Activated T-helper 2 cell treated with anti-CD3 and anti-CD28 coated beads, Interferon-gamma antibody, Interleukin-2, Interleukin-4, amounts not matched to agents 10 μg/mL and 5 μg/mL and 100 μg/mL, durations not matched to agents 14 hours and 24 hours and 36 hours (primary cell): ENCODE measurements around the gene TMEM243. TPM values are rescaled to one million over a fixed set of nuclear protein-coding genes. Genes with fewer than 3 reads are reported as not detected.
A peak's percentile ranks its signal among the peaks of the same experiment; 100 is the strongest.

Experiments used
- DNase-seq: peaks from one replicate; pipeline ENCODE4 v3.0.0; 2021; ENCODE audit warnings: low spot score
- H3K27ac Mint-ChIP-seq: one replicate; pipeline ENCODE4 v1.8.0; 2021; ENCODE audit warnings: mixed read lengths
- H3K27me3 Mint-ChIP-seq: one replicate; pipeline ENCODE4 v1.8.0; 2021; ENCODE audit warnings: low read depth, mixed read lengths
- H3K36me3 Mint-ChIP-seq: one replicate; pipeline ENCODE4 v1.8.0; 2021; ENCODE audit warnings: low read depth, mixed read lengths
- H3K4me1 Mint-ChIP-seq: one replicate; pipeline ENCODE4 v1.8.0; 2021; ENCODE audit warnings: low read depth, mixed read lengths
- H3K4me3 Mint-ChIP-seq: one replicate; pipeline ENCODE4 v1.8.0; 2021; ENCODE audit warnings: low read depth, mild to moderate bottlenecking, moderate library complexity, mixed read lengths
- H3K9me3 Mint-ChIP-seq: one replicate; pipeline ENCODE4 v1.8.0; 2021; ENCODE audit warnings: mixed read lengths
- intact Hi-C: fragments of 100-400 bp; cut with micrococcal nuclease; formaldehyde crosslinking; loops from one replicate; pipeline ENCODE4 v1.15.1; 2023
- total RNA-seq: library from RNA; stranded (reverse); gene quantifications from 2 replicates; pipeline ENCODE4 v1.2.3, GENCODE V29; 2022

TMEM243 gene
- total RNA-seq, 1 donor from 2014 or later: 41.8 TPM

DNA sequence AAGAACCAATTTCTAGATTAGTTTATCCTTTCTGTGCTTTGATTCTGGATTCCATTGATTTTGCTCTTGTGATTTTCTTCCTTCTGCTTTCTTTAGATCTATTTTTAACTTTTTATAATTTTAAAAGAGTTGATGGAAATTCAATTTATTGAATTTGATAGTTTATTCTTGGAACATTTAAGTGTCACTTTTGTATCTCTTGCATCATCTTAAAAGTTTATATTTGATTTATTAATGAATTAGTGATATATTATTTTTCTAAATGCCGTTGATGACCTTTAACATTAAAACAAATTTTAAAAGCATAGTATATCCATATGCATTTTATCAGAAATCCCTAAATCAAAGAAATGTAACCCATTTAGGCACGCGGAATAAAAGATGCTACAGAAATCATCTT lies 40.4 kb downstream of the TMEM243 start:
- peaks cover 16% of the 10 kb centered on the region for H3K4me1 Mint-ChIP-seq
- no peak for DNase-seq
- no peaks in the 10 kb centered on the region for H3K27me3 Mint-ChIP-seq
- no peak overlapping the region for H3K27ac Mint-ChIP-seq
- no peak overlapping the region for H3K4me3 Mint-ChIP-seq
- intact Hi-C loops: no loop called here
- H3K9me3 Mint-ChIP-seq: no peaks in the 10 kb centered on the region
- peaks cover 74% of the 10 kb centered on the region for H3K36me3 Mint-ChIP-seq

DNA sequence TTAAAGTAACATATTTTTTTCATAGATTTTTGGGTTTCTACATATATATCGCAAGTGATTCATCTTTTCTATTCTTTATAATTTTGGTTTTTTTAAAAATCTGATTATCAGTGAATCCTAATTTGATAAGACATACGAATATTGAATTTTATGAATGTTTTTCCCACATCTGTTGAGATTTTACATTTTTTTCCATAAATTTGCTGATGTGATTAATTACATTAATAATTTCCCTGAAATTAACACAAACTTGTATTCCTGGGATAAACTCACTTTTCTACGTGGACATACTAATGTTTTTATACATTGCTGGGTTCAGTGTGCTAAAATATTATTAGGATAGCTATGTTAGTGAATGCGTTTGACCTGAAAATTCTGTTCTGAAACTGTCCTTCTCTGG lies 41.2 kb downstream of the TMEM243 start:
- H3K9me3 Mint-ChIP-seq: no peaks in the 10 kb centered on the region
- intact Hi-C loops: no loop called here
- H3K4me1 Mint-ChIP-seq: peaks cover 13% of the 10 kb centered on the region
- no peak for DNase-seq
- H3K4me3 Mint-ChIP-seq: no peak overlapping the region
- H3K27me3 Mint-ChIP-seq: no peaks in the 10 kb centered on the region
- peaks cover 74% of the 10 kb centered on the region for H3K36me3 Mint-ChIP-seq
- H3K27ac Mint-ChIP-seq: no peak overlapping the region

DNA sequence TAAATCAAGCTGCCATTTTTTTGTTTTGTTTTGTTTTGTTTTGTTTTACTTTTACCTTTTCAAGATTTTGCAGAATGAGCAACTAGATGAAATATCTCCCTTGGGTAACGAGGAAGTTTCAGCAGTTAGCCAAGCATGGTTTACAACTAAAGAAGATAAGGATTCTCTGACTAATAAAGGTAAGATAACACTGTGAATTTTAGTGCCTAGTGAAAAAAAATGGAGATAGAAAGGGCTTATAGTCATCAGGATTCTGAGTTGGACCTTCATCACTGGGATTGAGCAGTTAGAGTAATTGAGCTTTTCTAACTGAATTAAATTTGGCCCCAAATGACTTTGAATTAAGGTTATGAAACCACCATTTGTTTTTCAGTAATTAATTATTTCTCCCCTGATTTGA lies 46.1 kb downstream of the TMEM243 start:
- Mint-ChIP-seq H3K4me3 (no peak overlapping the region), H3K36me3 (peaks cover 74% of the 10 kb centered on the region), H3K4me1 (peaks cover 14% of the 10 kb centered on the region), H3K27me3 (no peaks in the 10 kb centered on the region), H3K27ac (no peak overlapping the region), H3K9me3 (no peaks in the 10 kb centered on the region)
- intact Hi-C loops: no loop called here
- DNase-seq: no peak

DNA sequence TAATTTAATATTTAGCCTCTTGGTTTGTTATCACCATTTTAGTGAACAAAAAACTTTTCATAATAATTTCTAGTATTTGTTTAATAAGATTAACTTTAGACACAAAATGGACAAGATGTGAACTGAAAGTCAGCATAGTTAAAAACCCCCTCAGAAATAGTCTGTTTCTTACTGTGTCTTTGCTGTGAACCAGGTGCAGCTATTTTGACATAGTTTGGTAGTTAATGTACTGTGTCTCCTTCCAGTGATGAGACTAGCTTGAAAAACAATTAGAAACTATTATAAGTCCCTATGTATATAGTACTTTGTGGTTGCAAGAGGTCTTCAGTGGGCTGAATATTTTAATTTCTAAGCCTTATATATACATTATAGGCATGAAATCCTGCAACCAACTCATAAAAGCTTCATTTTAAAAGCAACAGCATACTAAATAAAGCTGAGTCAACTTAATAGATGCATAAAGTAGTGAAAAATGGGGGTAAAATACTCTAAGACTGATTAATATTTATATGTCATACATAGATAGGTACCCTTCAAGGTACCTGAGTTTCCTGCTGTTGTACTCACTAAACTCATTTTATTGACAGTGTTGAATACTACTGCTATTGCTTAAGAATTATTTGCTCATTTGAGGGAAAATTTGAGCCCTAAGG lies 48.1 kb downstream of the TMEM243 start:
- peaks cover 10% of the 10 kb centered on the region for H3K4me1 Mint-ChIP-seq
- intact Hi-C loops: no loop called here
- no peak for DNase-seq
- no peak overlapping the region for H3K4me3 Mint-ChIP-seq
- H3K36me3 Mint-ChIP-seq: peaks cover 76% of the 10 kb centered on the region
- H3K27ac Mint-ChIP-seq: no peak overlapping the region
- no peaks in the 10 kb centered on the region for H3K9me3 Mint-ChIP-seq
- no peaks in the 10 kb centered on the region for H3K27me3 Mint-ChIP-seq

DNA sequence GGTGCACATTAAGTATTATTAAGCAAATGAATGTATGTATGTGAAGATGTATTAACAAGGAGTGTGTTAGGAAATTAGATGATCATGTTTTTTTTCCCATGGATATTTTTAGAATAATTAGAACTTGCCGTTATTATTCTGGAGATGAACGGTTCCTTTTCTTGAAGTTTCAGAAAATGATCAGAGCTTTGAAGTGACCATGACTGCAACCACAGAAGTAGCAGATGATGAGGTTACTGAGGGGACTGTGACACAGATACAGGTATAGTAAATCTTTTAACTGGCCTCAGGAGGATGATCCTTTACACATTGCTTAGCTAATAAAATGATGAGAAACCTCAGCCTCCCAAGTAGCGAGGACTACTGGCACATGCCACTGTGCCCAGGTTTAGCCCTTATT lies 48.7 kb downstream of the TMEM243 start:
- Mint-ChIP-seq H3K9me3 (no peaks in the 10 kb centered on the region), H3K4me1 (peaks cover 7% of the 10 kb centered on the region), H3K4me3 (no peak overlapping the region), H3K27me3 (no peaks in the 10 kb centered on the region), H3K36me3 (peaks cover 76% of the 10 kb centered on the region), H3K27ac (no peak overlapping the region)
- intact Hi-C loops: no loop called here
- DNase-seq: no peak

DNA sequence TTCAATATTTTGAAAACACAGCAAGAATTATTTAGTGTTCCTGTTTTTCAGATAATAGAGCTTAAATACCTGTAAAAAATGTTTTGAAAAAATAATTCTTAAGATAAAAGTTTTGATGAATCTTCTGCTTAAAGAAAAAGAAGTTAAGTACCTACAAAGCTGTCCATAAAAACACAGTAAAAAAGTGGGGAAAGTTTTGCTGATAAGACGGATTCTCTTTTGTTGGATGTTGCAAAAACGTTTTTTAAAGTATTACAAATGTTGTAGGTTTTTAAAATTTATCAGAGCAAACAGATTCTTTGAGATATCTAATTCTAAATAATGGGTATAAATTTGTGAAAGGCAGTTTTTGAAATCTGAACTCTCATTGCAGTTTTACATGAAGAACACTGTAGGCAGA lies 55.1 kb downstream of the TMEM243 start:
- peaks cover 71% of the 10 kb centered on the region for H3K36me3 Mint-ChIP-seq
- DNase-seq: no peak
- H3K27ac Mint-ChIP-seq: no peak overlapping the region
- H3K9me3 Mint-ChIP-seq: no peaks in the 10 kb centered on the region
- intact Hi-C loops: no loop called here
- no peak overlapping the region for H3K4me3 Mint-ChIP-seq
- H3K4me1 Mint-ChIP-seq: peaks cover 12% of the 10 kb centered on the region
- H3K27me3 Mint-ChIP-seq: no peaks in the 10 kb centered on the region

DNA sequence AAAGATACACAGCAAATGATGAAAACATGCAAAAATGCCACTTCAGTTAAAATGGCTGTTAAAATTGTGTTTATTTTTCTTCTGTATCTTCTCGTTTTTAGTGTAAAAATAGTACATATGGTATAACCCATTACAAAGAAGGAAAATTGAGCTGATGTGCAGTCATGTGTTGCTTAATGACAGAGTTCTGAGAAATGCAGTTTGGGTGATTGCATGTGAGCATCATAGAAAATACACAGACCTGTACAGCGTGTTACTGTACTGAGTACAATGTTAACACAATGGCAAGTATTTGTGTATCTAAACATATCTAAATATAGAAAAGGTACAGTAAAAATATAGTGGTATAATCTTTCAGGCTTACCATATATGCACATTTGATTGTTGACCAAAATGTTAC lies 60.0 kb downstream of the TMEM243 start:
- Mint-ChIP-seq H3K4me3 (no peak overlapping the region), H3K27ac (no peak overlapping the region), H3K9me3 (no peaks in the 10 kb centered on the region), H3K4me1 (peaks cover 33% of the 10 kb centered on the region), H3K36me3 (peaks cover 48% of the 10 kb centered on the region), H3K27me3 (no peaks in the 10 kb centered on the region)
- intact Hi-C loops: loop anchor here (5.0 to 10.0 kb wide), 4 partner anchors 33 to 1055 kb away; partner anchors contain the start of genes DBF4, RUNDC3B and SLC25A40
- no peak for DNase-seq

DNA sequence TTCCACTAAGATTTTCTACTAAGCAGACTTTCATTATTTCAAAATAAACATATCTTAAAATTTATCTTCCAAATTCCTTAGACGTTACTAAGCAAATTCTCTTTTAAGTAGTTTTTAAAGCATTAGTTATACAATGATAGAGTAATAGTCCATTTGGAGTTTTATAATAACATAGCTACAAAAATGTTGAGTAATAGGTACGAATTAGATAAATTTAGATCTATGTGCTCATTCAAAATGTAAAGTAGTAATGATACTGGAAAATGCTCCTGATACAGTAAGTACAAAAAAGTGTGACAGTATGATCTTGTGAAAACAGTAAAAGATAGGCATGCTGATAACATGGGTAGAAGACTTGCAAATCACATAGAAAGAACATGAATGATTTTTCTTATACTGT lies 62.8 kb downstream of the TMEM243 start:
- H3K27me3 Mint-ChIP-seq: no peaks in the 10 kb centered on the region
- DNase-seq: no peak
- H3K9me3 Mint-ChIP-seq: no peaks in the 10 kb centered on the region
- H3K36me3 Mint-ChIP-seq: peaks cover 37% of the 10 kb centered on the region
- H3K27ac Mint-ChIP-seq: no peak overlapping the region
- no peak overlapping the region for H3K4me3 Mint-ChIP-seq
- peaks cover 41% of the 10 kb centered on the region for H3K4me1 Mint-ChIP-seq
- intact Hi-C loops: loop anchor here (5.0 to 10.0 kb wide), 4 partner anchors 36 to 1058 kb away; partner anchors contain the start of genes DBF4, RUNDC3B and SLC25A40

DNA sequence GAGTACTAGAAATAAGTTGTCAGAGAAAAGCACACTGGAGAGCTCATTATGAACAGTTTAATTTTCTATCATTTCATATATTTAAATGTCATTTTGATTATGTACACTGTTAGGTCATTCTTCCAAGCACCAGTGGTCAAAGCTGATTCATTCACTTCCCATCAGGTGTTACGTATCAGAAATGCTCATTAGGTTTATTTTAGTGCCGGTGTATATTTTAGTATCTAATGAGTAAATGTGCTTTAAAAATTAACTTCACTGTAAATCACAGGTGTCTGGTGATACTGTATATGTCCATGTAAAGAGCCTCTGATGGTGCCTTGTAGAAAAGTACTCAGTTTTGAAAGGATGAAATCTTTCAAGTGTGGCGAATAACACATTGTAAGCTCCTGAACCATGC lies 63.7 kb downstream of the TMEM243 start:
- H3K4me3 Mint-ChIP-seq: peak overlapping the region; percentile 38
- no peak for DNase-seq
- no peaks in the 10 kb centered on the region for H3K9me3 Mint-ChIP-seq
- H3K36me3 Mint-ChIP-seq: peaks cover 37% of the 10 kb centered on the region
- H3K27ac Mint-ChIP-seq: no peak overlapping the region
- H3K27me3 Mint-ChIP-seq: no peaks in the 10 kb centered on the region
- intact Hi-C loops: loop anchor here (5.0 to 10.0 kb wide), 4 partner anchors 37 to 1059 kb away; partner anchors contain the start of genes DBF4, RUNDC3B and SLC25A40
- peaks cover 47% of the 10 kb centered on the region for H3K4me1 Mint-ChIP-seq

DNA sequence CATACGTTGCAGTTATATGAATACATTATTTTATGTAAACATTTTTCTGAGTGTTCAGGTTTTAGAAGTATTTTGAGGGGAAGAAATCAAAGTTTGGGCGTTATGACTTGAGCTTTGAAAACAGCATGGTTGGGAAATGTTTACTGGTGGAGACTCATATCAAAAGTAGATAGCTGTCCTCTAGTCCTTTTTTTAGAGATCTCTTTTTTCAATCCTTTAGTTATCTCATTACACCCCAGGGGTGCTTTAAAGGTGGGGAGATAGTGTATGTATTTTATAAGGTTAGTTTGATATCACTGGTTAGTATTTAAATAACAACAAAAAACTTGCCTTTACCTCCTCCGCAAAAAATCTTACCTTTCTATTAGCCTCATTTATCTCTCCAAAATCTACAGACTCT lies 65.0 kb downstream of the TMEM243 start:
- intact Hi-C loops: loop anchor here (5.0 to 10.0 kb wide), 4 partner anchors 83 to 1060 kb away; partner anchors contain the start of genes DBF4, RUNDC3B and SLC25A40
- Mint-ChIP-seq H3K27ac (peak overlapping the region; percentile 21), H3K4me3 (peak overlapping the region; percentile 93), H3K36me3 (peaks cover 29% of the 10 kb centered on the region), H3K27me3 (no peaks in the 10 kb centered on the region), H3K4me1 (peaks cover 41% of the 10 kb centered on the region), H3K9me3 (no peaks in the 10 kb centered on the region)
- DNase-seq: no peak

DNA sequence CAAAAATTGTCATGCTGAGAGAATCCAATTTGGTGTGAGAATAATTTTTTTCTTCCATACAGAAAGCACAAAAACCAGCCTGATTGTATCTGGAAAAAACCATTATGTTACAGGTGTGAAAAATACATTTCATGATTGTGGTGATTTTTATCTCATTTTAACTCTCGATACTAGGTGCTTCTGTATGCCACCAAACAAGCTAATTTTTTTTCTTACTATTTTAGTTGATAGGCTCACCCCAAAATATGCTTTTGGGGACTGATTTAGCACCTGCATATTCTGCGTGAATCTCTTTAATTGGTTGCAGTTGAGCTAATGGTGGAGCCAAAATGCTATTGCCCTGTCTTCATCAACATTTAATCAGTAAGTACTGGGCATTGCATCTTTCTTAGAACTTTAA lies 65.4 kb downstream of the TMEM243 start:
- Mint-ChIP-seq H3K4me3 (peak overlapping the region; percentile 93), H3K27ac (no peak overlapping the region), H3K4me1 (peaks cover 39% of the 10 kb centered on the region), H3K27me3 (no peaks in the 10 kb centered on the region), H3K36me3 (peaks cover 27% of the 10 kb centered on the region), H3K9me3 (no peaks in the 10 kb centered on the region)
- DNase-seq: no peak
- intact Hi-C loops: loop anchor here (5.0 to 10.0 kb wide), 4 partner anchors 83 to 1061 kb away; partner anchors contain the start of genes DBF4, RUNDC3B and SLC25A40

DNA sequence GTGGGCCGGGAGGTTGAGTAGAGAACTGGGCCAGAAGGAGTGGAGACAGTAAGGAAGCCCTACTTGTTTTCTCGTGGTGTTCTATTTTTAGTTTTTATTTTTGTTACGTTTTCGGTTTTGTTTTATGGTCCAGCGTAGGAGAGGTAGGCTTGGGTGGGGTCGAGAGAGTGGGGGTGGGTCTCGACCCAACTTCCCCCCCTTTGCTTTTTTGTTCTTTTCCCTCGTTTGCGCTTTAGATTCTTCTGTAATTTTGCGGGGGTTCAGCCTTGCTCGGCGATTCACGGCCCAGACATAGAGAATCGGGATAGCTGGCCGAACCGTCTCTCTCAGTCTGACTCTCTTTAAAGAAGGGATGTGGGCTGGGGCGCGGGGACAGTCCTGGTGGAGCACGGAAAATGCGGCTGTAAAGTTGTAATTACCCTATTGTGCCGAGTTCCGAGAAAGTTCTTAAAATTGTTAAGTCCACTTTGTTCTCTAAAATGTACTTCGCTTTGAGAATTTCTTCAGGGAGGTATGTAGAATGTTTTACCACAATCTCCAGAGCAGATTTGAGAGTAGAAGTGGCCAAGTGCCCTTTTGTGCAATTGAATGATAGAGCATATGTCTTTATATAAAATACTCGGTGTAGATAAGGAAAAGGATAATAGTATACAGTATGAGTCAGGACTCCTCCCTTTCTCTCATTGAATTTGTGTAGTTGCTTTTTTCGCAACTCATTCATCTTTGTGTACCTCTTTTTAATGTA lies 66.5 kb downstream of the TMEM243 start:
- H3K27ac Mint-ChIP-seq: peak overlapping the region; percentile 96
- H3K27me3 Mint-ChIP-seq: no peaks in the 10 kb centered on the region
- H3K36me3 Mint-ChIP-seq: peaks cover 27% of the 10 kb centered on the region
- H3K4me3 Mint-ChIP-seq: peak overlapping the region; percentile 93
- peak; percentile 16 for DNase-seq
- intact Hi-C loops: loop anchor here (1.0 to 10.0 kb wide), 8 partner anchors 66 to 1062 kb away; partner anchors contain the start of genes CROT, DBF4, ELAPOR2 and RUNDC3B
- peaks cover 39% of the 10 kb centered on the region for H3K4me1 Mint-ChIP-seq
- no peaks in the 10 kb centered on the region for H3K9me3 Mint-ChIP-seq
